Sigmoid colon (tissue), 4 donors: ENCODE data around the gene SUPT20HL1.

Experiments
- CTCF ChIP-seq, 4 experiments: fragments of 450-650 bp in 3 of 4; fragments of 200-600 bp in 1 of 4; IDR thresholded peaks; one replicate each; pipeline ENCODE4 v1.5.1; 2016 to 2019; ENCODE audit warnings: antibody characterized with exemption in 4 of 4, mild to moderate bottlenecking in 3 of 4, moderate library complexity in 2 of 4
- EP300 ChIP-seq, 4 donors: sonication (generic); formaldehyde crosslinking; IDR thresholded peaks; one replicate each; pipeline ENCODE4 v1.6.1; 2017; ENCODE audit warnings: antibody characterized with exemption in 4 of 4
- POLR2A ChIP-seq, 2 donors: fragments of 450-650 bp; IDR thresholded peaks; one replicate each; pipeline ENCODE4 v1.6.1; 2016; ENCODE audit warnings: antibody characterized with exemption in 2 of 2, mild to moderate bottlenecking in 2 of 2, moderate library complexity in 2 of 2

GRCh38 chrX:24364326-24364725 lies 3.9 kb downstream of the SUPT20HL1 start:
- no peak for TF ChIP-seq POLR2A (IDR thresholded peaks at IDR 0.05)
- TF ChIP-seq CTCF (IDR thresholded peaks at IDR 0.05) = no peak
- no peak for TF ChIP-seq EP300 (IDR thresholded peaks at IDR 0.05)
